ENCODE results near the gene ZNF285. TPM values are rescaled to one million over a fixed set of nuclear protein-coding genes. Genes with fewer than 3 reads are reported as not detected.
A peak's percentile ranks its signal among the peaks of the same experiment; 100 is the strongest.

Gene ZNF285
- total RNA-seq, 1 experiment from 2014 or later = 1.4 TPM

- Histone ChIP-seq H3K36me3 (ENCODE audit: control insufficient read depth, insufficient read depth, low read length) (no peaks in the 10 kb centered on the region), H3K27me3 (ENCODE audit: control insufficient read depth, insufficient read depth, low read length) (no peaks in the 10 kb centered on the region), H3K27ac (ENCODE audit: low read length) (no peak overlapping the region), H3K9me3 (ENCODE audit: control insufficient read depth, insufficient read depth, low read depth, low read length) (no peaks in the 10 kb centered on the region), H3K4me3 (ENCODE audit: low read depth in 2 of 2, low read length in 2 of 2) (no peak overlapping the region), H3K4me1 (ENCODE audit: control insufficient read depth, insufficient read depth, low read length) (no peaks in the 10 kb centered on the region)
- POLR2A ChIA-PET = no interaction called here
- intact Hi-C loops (cut with micrococcal nuclease; ENCODE audit: unreplicated experiment) (no loop called here), in situ Hi-C loops (cut with HindIII; ENCODE audit: low pct_unique_long_range_greater_than_20kb, low sequenced_read_pairs) (no loop called here)
- CTCF ChIA-PET = no interaction called here
- TF ChIP-seq TCF7L2 (IDR thresholded peaks at IDR 0.05; ENCODE audit: low read depth, low read length) (no peak), POLR2AphosphoS5 (IDR thresholded peaks at IDR 0.05; ENCODE audit: low read depth, low read length) (no peak), REST (IDR thresholded peaks at IDR 0.05; ENCODE audit: insufficient read depth in 1 of 2, low read depth in 2 of 2, low read length in 1 of 2) (no peak), SIN3A (IDR thresholded peaks at IDR 0.05; ENCODE audit: borderline replicate concordance, insufficient read depth, low read depth, low read length) (no peak)
- no TSS peak for BruUV-seq (replicated peaks)
- ATAC-seq (no peak), DNase-seq (ENCODE audit: low read depth, low spot score) (no peak)
Measured at GRCh38 chr19:44367024-44367423, 34.4 kb downstream of the ZNF285 start.

- BruUV-seq (replicated peaks) = no TSS peak
- CTCF ChIA-PET = no interaction called here
- DNase-seq (ENCODE audit: low read depth, low spot score) (peak; percentile 69), ATAC-seq (peak; percentile 100)
- H3K27ac ChIP-seq (ENCODE audit: low read length) = peak within 1 kb of the TSS; percentile 74
- in situ Hi-C loops (cut with HindIII; ENCODE audit: low pct_unique_long_range_greater_than_20kb, low sequenced_read_pairs) (no loop called here), intact Hi-C loops (cut with micrococcal nuclease; ENCODE audit: unreplicated experiment) (no loop called here)
- peak within 1 kb of the TSS; percentile 63 to 80 for H3K4me3 ChIP-seq (ENCODE audit: low read depth in 2 of 2, low read length in 2 of 2)
- H3K9me3 ChIP-seq (ENCODE audit: control insufficient read depth, insufficient read depth, low read depth, low read length) = peaks cover 5% of the 10 kb centered on the region; the same call in 1 of the 2 replicates
- TF ChIP-seq POLR2AphosphoS5 (IDR thresholded peaks at IDR 0.05; ENCODE audit: low read depth, low read length) (peak; percentile 64), REST (IDR thresholded peaks at IDR 0.05; ENCODE audit: insufficient read depth in 1 of 2, low read depth in 2 of 2, low read length in 1 of 2) (no peak)
- H3K36me3 ChIP-seq (ENCODE audit: control insufficient read depth, insufficient read depth, low read length) = no peaks in the 10 kb centered on the region
- H3K27me3 ChIP-seq (ENCODE audit: control insufficient read depth, insufficient read depth, low read length) = no peaks in the 10 kb centered on the region
- POLR2A ChIA-PET = no interaction called here
- no peaks in the 10 kb centered on the region for H3K4me1 ChIP-seq (ENCODE audit: control insufficient read depth, insufficient read depth, low read length)
Measured at GRCh38 chr19:44356383-44357111, 44.9 kb downstream of the ZNF285 start, which contains the start of gene ZNF112. ZNF112 (minus strand) TSS chr19:44356680; CDS start chr19:44340539, 16,141 bp downstream.
